ENCODE results near the gene DRG1.
A peak's percentile ranks its signal among the peaks of the same experiment; 100 is the strongest.
"Not testable (repeated sequence)": the region's sequence is repeated elsewhere in the genome, so short reads cannot be mapped to it uniquely, and the experiment has no call there.

DRG1 gene, protein sequence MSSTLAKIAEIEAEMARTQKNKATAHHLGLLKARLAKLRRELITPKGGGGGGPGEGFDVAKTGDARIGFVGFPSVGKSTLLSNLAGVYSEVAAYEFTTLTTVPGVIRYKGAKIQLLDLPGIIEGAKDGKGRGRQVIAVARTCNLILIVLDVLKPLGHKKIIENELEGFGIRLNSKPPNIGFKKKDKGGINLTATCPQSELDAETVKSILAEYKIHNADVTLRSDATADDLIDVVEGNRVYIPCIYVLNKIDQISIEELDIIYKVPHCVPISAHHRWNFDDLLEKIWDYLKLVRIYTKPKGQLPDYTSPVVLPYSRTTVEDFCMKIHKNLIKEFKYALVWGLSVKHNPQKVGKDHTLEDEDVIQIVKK

DNA sequence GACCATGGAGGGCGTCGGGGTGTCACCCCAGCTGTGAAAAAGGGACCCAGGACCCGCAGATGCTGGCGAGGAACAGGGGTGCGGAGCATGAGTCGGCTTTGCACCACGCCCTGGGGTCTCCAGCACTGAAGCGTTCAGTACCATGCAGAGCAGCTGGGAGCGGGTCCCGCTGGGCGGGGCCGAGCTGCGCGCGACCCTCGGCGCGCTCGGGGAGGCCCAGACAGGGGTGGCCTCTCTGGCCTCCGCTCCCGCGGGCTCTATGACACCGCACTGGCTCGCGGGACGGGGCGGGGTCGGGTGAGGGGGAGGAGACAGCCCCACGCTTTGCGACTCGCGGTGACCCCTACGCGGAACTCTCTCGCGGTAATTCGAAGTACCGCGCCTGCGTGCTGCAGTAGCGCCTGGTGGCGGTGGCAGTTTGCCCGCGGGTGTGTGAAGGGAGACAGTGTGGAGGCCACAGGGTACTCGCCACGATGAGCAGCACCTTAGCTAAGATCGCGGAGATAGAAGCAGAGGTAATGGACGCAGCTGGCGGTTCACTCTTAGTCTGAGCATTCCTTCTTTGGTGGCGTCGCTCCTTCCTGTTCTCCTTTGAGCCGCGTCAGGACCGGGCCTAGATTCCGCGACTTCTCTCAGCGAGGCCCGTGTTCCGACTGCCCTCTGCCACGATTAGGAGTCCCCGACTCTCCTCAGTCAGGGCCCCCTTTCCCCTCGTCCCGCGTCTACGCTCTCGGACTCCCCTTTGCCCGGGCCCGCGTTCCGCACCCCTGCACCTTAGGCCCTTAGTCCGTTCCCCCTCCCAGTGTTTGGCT, at the start of gene DRG1:
Gene DRG1 (plus strand): TSS at position 394 of the 812 bp plus-strand sequence. CDS start 80 bp downstream, at position 474.
- peak; percentile 67 for DNase-seq

DNA sequence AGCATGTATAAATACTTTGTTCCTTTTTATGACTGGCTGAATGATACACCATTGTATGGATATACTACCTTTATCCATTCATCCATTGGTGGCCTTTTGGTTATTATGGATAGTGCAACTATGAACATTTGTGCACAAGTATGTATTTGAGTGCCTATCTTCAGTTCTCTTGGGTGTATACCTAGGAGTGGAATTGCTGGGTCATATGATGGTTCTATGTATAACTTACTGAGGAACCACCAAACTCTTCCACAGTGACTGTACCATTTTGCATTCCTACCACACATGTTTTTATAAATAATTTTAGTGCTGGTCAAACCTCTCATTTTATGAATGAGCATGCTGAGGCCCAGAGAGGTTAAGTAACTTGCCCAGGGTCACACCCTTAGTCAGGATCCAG, 49.4 kb upstream of the DRG1 start:
- DNase-seq, result no peak

DNA sequence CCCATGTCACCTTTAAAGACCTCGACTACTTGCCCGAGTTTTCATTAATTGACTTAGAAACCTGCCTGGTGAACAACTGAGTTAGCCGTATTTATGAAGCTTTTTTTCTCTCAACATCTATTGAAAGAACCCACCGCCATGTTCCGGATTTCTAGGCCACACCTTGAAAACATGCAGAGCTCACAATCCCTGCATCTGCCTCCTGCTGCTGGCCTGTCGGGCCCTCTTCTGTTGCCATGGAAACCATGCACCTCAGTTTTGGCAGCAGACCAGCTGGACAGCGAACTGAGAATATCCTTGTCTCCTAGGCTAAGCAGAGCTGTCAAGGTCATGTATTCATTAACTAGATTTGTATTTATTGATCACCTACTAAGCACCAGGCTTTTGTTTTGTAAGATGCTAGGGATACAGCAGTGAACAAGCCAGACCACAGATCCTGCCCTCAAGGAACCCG, 49.0 kb upstream of the DRG1 start:
- DNase-seq, result no peak

DNA sequence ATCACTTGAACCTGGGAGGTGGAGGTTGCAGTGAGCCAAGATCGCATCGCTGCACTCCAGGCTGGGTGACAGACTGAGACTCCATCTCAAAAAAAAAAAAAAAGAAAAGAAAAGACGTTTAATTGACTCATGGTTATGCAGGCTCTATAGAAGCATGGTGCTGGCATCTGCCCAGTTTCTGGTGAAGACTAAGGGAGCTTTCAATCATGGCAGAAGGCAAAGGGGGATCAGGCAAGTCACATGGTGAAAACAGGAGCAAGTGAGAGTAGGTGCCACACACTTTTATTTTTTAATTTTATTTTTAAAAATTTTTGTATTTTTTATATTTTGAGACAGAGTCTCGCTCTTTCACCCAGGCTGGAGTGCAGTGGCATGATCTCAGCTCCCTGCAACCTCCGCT, 44.9 kb upstream of the DRG1 start:
- no peak for DNase-seq

DNA sequence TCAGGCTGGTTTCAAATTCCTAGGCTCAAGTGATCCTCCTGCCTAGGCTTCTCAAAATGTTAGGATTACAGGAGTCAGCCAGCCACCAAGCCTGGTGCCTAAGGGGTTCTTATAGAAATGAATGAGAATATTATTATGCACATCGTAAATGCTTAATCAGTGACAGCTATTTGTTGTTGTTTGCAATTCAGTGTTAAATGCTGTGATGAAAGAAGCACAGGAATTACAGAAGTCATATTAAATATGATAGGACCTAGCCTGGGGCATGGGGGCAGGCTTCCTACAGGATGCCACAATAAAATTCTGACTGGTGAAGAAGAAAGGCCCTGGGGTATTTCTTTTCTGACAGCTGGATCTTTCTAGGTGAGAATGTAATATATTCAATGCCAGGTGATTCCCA, 39.4 kb upstream of the DRG1 start:
- no peak for DNase-seq

DNA sequence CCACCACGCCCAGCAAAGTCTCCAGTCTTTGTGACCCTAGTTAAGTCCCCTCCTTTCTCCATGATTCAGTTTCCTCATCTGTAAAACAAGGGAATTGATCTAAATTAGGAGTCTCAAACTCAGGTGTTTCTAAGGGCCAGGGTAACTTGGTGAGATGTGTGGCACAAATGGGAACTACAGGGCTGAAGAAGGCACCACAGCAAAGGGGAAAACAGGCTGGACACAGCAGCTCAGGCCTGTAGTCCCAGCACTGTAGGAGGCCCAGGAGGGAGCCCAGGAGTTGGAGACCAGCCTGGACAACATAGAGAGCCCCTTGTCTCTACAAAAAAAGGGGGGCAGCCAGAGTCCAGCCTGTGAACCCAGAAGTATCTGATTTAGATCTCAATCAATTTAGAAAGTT, 37.7 kb upstream of the DRG1 start:
- no peak for DNase-seq

DNA sequence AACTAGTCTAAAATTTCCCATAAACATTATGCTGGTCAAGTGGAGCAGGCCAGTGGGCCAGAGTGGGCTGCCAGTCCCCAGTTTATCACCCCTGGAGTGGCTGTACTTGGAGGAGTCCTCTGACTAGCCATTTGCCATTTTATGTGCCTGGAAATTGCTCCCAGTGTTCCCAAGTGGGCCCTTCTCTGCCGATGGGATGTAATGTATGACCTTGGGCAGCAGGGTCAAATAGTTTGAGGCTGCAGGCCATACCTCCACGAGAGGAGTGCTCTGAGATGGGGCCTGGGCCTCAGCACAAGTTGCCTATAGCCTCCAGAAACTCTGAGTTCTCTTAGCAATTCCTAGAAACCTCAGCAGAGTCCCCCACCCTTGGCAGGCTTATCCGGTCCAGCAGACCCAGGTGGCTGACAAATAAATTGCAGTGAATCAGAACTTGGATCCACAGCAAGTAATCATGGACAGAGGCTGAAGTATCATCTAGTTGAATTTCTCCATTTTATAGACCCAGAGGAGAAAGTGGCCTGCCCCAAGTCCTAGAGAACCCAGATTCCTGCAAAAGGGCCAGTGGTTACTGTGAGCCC, 35.4 kb upstream of the DRG1 start:
- no peak for DNase-seq

DNA sequence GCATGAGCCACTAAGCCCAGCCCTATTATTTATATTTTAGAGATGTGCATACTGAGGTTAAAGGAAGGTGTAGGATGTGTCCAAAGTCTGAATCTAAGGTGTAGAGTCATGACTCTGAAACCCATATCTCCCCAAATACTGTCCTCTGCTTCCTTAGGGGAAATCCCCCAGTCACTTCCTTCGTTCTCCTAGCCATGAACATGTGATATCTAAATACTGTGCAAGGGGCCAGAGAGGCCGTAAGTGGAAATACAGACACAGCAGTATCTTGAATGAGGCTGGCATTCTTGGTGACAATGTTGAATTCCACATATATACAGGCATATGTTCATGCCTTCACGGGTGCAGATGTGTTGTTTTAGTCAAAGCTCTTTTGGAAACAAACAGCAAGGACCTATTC, 32.0 kb upstream of the DRG1 start:
- no peak for DNase-seq

DNA sequence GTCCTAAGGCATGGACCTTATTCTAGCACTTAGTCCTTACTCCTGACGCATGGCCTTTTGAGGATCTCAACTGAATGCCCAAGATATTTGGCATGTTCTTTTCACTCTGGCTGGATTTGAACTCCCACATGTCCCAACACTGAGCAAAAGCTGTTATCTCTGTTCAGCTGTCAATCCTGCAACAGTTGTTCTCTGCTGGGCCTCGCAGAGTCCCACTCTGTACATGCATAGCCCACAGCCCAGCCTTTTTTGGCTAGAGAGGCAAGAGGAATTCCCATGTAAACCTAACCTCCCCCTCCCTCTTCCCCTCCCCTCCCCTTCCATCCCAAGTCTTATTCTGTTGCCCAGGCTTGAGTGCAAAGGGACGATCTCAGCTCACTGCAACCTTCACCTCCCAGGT, 21.8 kb upstream of the DRG1 start:
- DNase-seq, result no peak

DNA sequence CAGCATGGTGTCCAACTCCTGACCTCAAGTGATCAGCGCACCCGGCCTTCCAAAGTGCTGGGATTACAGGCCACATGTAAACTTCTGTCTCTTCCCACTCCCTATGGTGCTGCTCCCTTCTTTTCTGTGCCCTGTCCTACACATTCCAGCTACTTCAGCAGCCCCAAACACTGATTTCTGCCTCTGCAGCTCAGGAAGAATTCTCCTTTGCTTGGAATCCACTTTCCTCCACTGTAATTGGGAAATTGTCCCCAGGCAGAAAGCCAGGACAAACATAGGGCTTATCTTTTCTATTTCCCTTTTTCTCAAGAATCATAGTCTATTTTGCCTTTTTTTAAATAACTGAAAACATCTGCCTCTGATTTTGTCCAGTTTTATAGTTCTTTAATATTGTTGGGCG, 21.3 kb upstream of the DRG1 start:
- no peak for DNase-seq

DNA sequence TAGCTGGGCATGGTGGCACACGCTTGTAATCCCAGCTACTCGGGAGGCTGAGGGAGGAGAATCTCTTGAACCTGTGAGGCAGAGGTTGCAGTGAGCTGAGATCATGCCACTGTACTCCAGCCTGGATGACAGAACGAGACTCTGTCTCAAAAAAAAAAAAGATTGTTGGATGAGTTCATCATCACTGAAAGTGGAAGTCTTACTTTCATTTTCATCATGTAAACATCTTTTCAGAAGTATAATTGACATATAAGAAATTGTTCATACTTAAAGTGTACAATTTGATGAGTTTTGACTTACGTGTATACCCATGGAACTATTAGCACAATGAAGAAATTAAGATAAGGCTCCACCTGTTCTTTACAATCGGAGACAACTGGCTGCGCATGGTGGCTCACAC, 20.8 kb upstream of the DRG1 start:
- not testable (repeated sequence) for DNase-seq

DNA sequence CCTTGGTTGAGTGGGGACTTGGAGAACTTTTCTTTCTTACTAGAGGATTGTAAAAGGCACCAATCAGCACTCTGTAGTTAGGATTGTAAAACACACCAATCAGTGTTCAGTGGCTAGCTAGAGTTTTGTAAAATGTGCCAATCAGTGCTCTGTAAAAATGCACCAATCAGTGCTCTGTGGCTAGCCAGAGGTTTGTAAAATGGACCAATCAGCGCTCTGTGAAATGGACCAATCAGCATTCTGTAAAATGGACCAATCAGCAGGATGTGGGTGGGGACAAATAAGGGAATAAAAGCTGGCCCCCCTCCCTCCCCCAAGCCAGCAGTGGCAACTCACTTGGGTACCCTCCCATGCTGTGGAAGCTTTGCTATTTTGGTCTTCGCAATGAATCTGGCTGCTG, 5.5 kb upstream of the DRG1 start:
- DNase-seq, result no peak

DNA sequence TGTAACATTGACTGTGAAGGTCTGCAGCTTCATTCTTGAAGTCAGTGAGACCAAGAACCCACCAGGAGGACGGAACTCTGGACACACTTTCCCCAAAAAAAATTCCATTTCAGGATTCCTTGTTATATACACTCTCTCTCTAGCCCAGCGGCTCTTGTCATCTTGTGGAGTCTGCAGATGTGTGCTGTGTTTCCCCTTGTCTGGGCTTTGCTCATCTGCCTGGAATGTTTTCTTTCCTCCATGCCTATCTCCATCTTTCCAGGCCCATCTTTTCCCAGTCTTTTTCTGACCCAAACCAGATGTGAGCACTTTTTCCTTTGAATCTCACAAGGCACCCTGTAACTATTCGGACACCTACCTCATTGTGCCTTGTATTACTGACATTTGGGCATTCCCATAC, 5.1 kb upstream of the DRG1 start:
- no peak for DNase-seq

DNA sequence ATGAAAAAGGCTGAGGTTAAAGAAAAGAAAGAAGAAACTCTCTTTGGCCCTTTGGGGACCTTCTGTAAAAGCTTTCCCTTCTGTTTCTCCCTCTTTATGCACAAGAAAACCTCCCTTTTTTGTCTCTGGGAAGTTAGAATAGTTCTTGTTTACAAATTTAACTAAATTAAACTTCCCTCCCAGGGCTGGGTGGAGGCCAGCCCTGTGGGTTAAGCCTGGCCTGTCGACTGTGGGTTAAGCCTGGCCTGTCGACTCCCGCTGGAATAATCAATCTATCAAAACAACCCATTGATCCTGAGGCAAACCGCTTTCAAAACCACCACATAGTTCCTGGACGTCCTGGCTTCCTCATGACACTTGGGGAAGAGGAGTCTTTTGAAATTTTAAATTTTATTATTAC, 1.2 kb upstream of the DRG1 start:
- no peak for DNase-seq

DNA sequence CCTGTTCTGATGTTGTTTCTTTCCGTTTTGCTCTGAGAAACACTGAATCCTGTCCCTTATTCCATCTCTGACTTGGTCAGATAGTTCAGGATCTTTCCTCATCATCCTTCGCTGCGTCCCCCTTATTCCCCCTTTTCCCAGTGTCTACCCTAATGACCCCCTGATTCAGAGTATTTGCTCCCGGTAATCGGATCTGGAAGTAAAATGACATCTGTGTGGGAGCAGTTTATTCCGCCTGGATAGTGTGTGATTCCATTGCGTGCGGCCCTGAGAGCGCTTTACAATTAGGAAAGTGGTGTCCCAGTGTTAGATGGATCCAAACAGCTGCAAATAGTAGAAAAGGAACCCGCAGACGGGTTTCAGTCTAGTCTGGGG, 606 bp downstream of the DRG1 start:
- DNase-seq, result no peak

DNA sequence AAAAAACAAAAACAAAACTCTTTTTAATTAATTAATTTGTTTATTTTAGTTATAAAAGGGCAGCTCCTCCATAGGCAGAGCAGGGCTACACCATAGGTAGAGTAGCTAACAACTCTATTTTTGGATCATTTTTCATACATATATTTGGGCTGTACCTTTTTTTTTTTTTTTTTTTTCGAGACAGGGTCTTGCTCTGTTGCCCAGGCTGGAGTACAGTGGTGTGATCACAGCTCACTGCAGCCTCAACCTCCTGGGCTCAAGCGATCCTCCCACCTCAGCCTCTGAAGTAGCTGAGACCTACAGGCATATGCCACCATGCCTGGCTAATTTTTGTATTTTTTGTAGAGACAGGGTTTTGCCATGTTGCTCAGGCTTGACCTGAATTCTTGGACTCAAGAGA, 2.9 kb downstream of the DRG1 start:
- DNase-seq, result not testable (repeated sequence)

DNA sequence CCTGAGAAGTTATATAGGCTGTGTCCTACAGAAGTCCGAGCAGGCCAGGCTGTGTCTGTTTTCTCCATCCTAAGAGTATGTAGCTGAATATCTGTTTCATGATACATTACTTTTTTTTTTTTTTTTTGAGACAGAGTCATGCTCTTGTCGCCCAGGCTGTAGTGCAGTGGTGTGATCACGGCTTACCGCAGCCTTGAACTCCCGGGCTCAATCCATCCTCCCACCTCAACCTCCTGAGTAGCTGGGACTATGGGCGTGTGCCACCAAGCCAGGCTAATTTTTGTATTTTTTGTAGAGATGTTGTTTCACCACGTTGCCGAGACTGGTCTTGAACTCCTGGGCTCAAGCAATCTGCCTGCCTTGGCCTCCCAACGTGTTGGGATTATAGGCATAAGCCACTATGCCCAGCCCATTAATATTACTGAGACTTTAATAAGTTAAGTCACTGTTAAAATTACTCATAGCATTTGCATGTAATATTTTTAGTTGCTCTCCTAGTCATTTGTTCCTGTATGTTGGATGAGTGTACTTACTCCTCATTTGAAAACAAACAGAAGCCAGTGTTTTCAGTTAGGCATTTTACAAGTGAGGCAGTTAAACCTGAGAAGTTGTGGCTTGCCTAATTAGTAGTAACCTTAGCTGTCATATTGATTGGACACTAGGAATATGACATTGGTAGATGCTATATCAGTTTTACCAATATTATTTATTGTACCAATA, 26.1 kb downstream of the DRG1 start:
- DNase-seq, result no peak

DNA sequence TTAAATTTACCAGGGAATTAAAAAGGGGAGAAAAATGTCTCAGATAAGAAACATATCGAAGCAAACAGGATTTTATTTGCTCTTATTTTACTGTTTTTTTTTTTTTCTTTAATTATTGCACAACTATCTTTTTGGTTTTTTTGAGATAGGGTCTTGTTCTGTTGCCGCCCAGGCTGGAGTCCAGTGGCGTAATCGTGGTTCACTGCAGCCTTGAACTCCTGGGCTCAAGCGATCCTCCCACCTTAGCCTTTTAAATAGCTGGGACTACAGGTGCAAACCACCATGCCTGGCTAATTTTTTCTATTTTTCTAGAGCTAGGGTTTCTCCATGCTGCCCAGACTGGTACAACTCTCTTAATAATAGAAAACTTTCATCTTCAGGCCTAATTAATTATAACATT, 32.5 kb downstream of the DRG1 start:
- DNase-seq, result no peak

DNA sequence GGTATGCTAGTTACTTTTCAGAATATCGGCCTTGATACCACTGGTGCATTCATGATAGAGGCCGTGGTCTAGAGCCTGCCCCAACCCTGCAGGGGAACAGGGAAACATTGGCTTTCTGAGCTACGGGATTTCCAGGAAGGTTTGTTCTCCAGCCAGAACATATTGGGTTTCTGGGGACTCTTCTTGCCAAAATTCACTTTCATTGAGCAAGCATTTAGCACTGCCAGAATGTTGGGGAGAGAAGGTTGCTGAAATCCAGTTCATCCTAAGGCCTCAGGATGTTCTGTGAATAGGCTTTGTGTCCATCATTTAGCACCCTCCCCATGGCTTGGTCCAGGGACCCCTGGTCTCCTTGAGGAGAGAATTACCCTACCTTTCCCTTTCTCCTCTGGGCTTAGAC, 36.7 kb downstream of the DRG1 start:
- DNase-seq, result no peak

DNA sequence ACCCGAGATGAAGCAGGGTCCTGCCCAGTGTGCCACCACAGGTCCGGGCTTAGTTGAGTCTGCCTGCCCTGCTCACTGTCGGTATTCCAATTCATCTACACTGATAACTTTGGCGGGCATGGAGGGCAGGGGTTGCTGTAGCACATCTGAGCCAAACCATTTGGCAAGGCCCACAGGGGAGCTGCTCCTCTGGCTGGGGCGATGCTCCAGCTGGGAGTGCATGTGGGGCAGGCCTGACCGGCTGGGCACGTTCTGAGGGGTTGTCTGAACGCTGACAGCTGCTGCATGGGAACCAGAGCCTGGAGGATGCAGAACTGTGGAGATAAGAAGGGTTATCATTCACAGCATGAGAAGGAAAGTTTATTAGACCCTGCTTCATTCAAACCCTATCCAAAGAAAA, 40.4 kb downstream of the DRG1 start:
- no peak for DNase-seq

DNA sequence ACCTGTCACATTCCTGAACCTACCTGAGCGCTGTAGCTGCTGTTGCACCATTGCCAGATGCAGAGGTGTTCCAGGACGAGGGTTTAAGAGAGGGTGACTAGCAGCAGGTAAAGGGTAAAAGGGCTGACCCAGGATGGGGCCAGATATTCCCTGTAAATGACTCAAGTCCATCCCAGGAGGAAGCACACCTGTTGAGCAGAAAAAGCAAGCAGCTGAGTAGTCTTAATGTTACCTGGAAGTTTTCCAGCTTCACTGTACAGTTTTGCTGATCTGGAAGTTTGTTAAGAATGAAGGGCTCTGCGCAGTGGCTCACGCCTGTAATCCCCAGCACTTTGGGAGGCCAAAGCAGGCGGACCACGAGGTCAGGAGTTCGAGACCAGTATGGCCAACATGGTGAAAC, 41.3 kb downstream of the DRG1 start:
- DNase-seq, result no peak

DNA sequence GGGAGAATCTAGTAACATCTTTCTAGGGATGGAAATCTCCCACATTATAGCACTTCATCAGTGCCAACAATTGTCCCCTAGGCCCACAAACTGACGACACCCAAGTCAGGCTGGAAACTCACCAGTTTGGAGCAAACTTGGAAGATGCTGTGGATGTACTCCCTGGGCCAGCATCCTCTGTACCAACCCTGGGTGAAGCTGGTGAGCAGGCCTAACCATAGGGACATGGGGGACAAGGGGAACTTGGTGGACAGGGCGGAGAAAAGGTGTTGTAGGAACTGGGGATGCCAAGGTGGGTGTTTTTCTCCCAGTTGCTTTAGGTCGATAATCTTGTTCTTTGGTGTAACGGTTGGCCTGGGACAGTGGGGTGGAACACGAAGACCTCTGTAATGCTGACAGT, 42.2 kb downstream of the DRG1 start:
- no peak for DNase-seq

DNA sequence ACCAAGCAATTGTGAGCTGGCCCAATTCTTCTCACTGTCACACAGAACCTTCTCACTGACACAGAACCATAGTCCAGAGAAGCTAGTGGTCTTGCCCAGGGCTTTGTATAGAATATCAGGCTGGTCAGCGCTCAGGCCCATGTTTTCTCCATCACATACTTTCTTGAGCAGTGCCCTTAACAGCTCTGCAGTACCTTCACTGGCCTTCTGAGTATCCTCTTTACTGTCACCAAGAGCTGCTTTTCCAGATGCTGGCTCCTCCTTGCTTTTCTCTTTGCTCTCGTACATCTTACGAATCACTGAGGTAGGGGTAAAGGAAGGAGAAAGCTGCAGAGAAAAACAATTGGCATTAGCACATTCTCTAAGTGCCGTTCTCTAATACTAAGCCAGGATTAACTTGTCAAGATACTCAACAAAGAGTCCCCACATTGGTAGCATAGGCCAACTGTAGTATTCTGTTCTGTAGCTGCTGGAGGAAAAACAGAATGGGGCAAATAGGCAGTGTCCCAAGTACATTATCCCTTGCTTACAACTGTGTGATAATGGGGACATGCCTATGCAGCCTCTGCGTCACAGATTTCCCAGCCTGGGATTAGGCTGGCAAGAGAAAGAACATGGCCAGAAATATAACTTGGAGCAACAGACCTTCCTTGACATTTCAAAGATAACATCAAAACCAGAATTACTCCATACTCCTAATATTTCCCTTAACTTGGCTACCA, 43.5 kb downstream of the DRG1 start:
- no peak for DNase-seq
